ENCODE results near the gene PLK3. TPM values are rescaled to one million over a fixed set of nuclear protein-coding genes. Genes with fewer than 3 reads are reported as not detected.

The PLK3 gene
- total RNA-seq, 2 donors from 2014 or later = 103 to 142 TPM

- H3K4me3 ChIP-seq = no peak overlapping the region
- H3K27ac ChIP-seq = no peak overlapping the region
- ATAC-seq (ENCODE audit: insufficient number of reproducible peaks, low FRiP score, low read depth) (no peak), DNase-seq (ENCODE audit: low spot score) (no peak)
- H3K9me3 ChIP-seq = no peaks in the 10 kb centered on the region
- no peak for TF ChIP-seq CTCF (IDR thresholded peaks at IDR 0.05)
- no peaks in the 10 kb centered on the region for H3K36me3 ChIP-seq
- no peaks in the 10 kb centered on the region for H3K27me3 ChIP-seq (replicated peaks; ENCODE audit: insufficient read depth)
- peaks cover 0 to 10% of the 10 kb centered on the region in 2 donors for H3K4me1 ChIP-seq (ENCODE audit: control insufficient read depth in 1 of 2, low read depth in 2 of 2)
Measured at GRCh38 chr1:44839576-44839975, 39.4 kb downstream of the PLK3 start.

- DNase-seq (ENCODE audit: low spot score) (no peak), ATAC-seq (ENCODE audit: insufficient number of reproducible peaks, low FRiP score, low read depth) (no peak)
- H3K4me1 ChIP-seq (ENCODE audit: control insufficient read depth in 1 of 2, low read depth in 2 of 2) = peaks cover 0 to 6% of the 10 kb centered on the region in 2 donors
- no peaks in the 10 kb centered on the region for H3K36me3 ChIP-seq
- peak overlapping the region in 1 of 2 donors; percentile 24 for H3K27ac ChIP-seq
- TF ChIP-seq CTCF (IDR thresholded peaks at IDR 0.05) = no peak
- H3K9me3 ChIP-seq = no peaks in the 10 kb centered on the region
- peak overlapping the region; percentile 82 for H3K4me3 ChIP-seq
- no peaks in the 10 kb centered on the region for H3K27me3 ChIP-seq (replicated peaks; ENCODE audit: insufficient read depth)
Measured at GRCh38 chr1:44842486-44842861, 42.3 kb downstream of the PLK3 start.

- no peak for TF ChIP-seq CTCF (IDR thresholded peaks at IDR 0.05)
- DNase-seq (ENCODE audit: low spot score) (no peak), ATAC-seq (ENCODE audit: insufficient number of reproducible peaks, low FRiP score, low read depth) (peak; percentile 47)
- H3K9me3 ChIP-seq = no peaks in the 10 kb centered on the region
- peak within 1 kb of the TSS; percentile 82 for H3K4me3 ChIP-seq
- peak within 1 kb of the TSS in 1 of 2 donors; percentile 24 for H3K27ac ChIP-seq
- peaks cover 0 to 6% of the 10 kb centered on the region in 2 donors for H3K4me1 ChIP-seq (ENCODE audit: control insufficient read depth in 1 of 2, low read depth in 2 of 2)
- no peaks in the 10 kb centered on the region for H3K27me3 ChIP-seq (replicated peaks; ENCODE audit: insufficient read depth)
- no peaks in the 10 kb centered on the region for H3K36me3 ChIP-seq
Measured at GRCh38 chr1:44842862-44843655, 42.9 kb downstream of the PLK3 start, which contains the start of gene PTCH2. TSS of gene PTCH2 (minus strand) at chr1:44843253. CDS start at chr1:44842932, 321 bp downstream.

- Histone ChIP-seq H3K4me1 (ENCODE audit: control insufficient read depth in 1 of 2, low read depth in 2 of 2) (peaks cover 0 to 6% of the 10 kb centered on the region in 2 donors), H3K27ac (no peak overlapping the region), H3K4me3 (no peak overlapping the region), H3K9me3 (no peaks in the 10 kb centered on the region), H3K27me3 (replicated peaks; ENCODE audit: insufficient read depth) (no peaks in the 10 kb centered on the region), H3K36me3 (no peaks in the 10 kb centered on the region)
- no peak for TF ChIP-seq CTCF (IDR thresholded peaks at IDR 0.05)
- DNase-seq (ENCODE audit: low spot score) (no peak), ATAC-seq (ENCODE audit: insufficient number of reproducible peaks, low FRiP score, low read depth) (no peak)
Measured at GRCh38 chr1:44846985-44847384, 46.8 kb downstream of the PLK3 start.

GRCh38 chr1:44847845-44848244, 47.7 kb downstream of the PLK3 start:
- H3K27me3 ChIP-seq (replicated peaks; ENCODE audit: insufficient read depth) = no peaks in the 10 kb centered on the region
- no peaks in the 10 kb centered on the region for H3K9me3 ChIP-seq
- no peak for DNase-seq (ENCODE audit: low spot score)
- TF ChIP-seq CTCF (IDR thresholded peaks at IDR 0.05) = no peak
- no peaks in the 10 kb centered on the region for H3K36me3 ChIP-seq
- no peak overlapping the region for H3K4me3 ChIP-seq
- no peak overlapping the region for H3K27ac ChIP-seq
- no peak for ATAC-seq (ENCODE audit: insufficient number of reproducible peaks, low FRiP score, low read depth)
- H3K4me1 ChIP-seq (ENCODE audit: control insufficient read depth in 1 of 2, low read depth in 2 of 2) = peaks cover 0 to under 1% of the 10 kb centered on the region in 2 donors
